ENCODE results near the gene CEP68. TPM values are rescaled to one million over a fixed set of nuclear protein-coding genes. Genes with fewer than 3 reads are reported as not detected.
A peak's percentile ranks its signal among the peaks of the same experiment; 100 is the strongest.
"Not testable (repeated sequence)": the region's sequence is repeated elsewhere in the genome, so short reads cannot be mapped to it uniquely, and the experiment has no call there.

CEP68 gene
- total RNA-seq, 4 donors from 2014 or later, result 18.5 to 27.5 (median 25.3) TPM

DNA sequence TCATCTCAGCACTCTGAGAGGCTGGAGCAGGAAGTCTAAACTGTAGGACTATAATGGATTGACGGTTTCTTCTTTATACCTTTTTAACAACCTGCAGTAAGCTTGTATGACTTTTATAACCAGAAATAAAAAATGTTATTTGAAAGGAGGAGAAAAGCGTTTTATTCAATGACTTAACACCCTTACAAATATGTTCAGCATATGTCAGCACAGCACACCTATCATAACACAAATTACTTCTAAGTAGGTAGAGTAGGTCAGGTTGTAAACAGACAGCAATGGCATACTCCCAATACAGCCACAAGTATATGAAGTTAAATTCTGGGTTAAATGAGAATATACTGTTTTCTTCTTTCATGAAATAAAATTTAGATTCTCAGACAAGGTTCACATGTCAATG is 57.6 kb downstream of the CEP68 start:
- intact Hi-C loops (cut with DNase I; ENCODE audit: low total_unique reads), result no loop called here
- no peak for DNase-seq (ENCODE audit: low spot score in 2 of 2)
- WGBS, 2 donors, result 65 to 68% methylated on average over 2 of the region's 2 CpGs
- TF ChIP-seq POLR2A (IDR thresholded peaks at IDR 0.05), result no peak
- no peak for TF ChIP-seq CTCF (IDR thresholded peaks at IDR 0.05)
- H3K4me3 ChIP-seq (ENCODE audit: low read depth, poor library complexity, severe bottlenecking), result no peak overlapping the region

GRCh38 chr2:65114921-65115320 is 58.7 kb downstream of the CEP68 start:
- intact Hi-C loops (cut with DNase I; ENCODE audit: low total_unique reads), result no loop called here
- DNase-seq (ENCODE audit: low spot score in 2 of 2), result no peak
- TF ChIP-seq CTCF (IDR thresholded peaks at IDR 0.05) (no peak), POLR2A (IDR thresholded peaks at IDR 0.05) (no peak)
- no peak overlapping the region for H3K4me3 ChIP-seq (ENCODE audit: low read depth, poor library complexity, severe bottlenecking)

GRCh38 chr2:65116645-65117044 is 60.4 kb downstream of the CEP68 start:
- H3K4me3 ChIP-seq (ENCODE audit: low read depth, poor library complexity, severe bottlenecking), result no peak overlapping the region
- DNase-seq (ENCODE audit: low spot score in 2 of 2), result no peak
- TF ChIP-seq CTCF (IDR thresholded peaks at IDR 0.05) (no peak), POLR2A (IDR thresholded peaks at IDR 0.05) (no peak)
- intact Hi-C loops (cut with DNase I; ENCODE audit: low total_unique reads), result no loop called here

DNA sequence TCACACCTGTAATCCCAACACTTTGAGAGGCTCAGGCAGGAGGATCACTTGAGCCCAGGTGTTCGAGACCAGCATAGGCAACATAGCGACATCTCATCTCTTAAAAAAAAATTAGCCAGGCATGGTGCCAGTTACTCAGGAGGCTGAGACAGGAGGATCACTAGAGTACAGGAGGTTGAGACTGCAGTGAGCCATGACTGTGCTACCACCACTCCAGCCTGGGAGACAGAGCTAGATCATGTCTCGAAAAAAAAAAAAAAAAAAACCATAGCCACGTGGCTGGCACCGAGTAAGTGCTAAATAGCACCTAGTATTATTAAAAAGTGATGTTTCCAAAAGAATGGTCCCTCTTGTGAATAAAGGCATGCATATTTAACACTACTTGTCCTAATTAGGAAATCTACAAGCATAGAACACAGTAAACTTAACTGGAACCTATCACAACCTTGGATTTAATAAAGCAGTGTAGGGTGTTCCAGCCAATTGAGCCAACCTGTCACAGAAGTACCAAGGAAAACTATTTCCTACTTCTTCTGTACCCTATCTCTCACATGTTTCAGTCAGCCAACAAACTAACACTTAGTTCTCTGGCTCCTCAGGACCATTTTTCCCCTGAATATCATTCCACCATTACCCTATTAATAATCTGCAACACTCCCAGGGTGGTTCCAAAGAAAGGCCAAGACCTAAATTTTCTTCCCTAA is 64.9 kb downstream of the CEP68 start:
- TF ChIP-seq CTCF (IDR thresholded peaks at IDR 0.05) (no peak), POLR2A (IDR thresholded peaks at IDR 0.05) (no peak)
- intact Hi-C loops (cut with DNase I; ENCODE audit: low total_unique reads), result no loop called here
- no peak for DNase-seq (ENCODE audit: low spot score in 2 of 2)
- no peak overlapping the region for H3K4me3 ChIP-seq (ENCODE audit: low read depth, poor library complexity, severe bottlenecking)
- 73 to 76% methylated on average over 5 of the region's 5 CpGs for WGBS, 2 donors

DNA sequence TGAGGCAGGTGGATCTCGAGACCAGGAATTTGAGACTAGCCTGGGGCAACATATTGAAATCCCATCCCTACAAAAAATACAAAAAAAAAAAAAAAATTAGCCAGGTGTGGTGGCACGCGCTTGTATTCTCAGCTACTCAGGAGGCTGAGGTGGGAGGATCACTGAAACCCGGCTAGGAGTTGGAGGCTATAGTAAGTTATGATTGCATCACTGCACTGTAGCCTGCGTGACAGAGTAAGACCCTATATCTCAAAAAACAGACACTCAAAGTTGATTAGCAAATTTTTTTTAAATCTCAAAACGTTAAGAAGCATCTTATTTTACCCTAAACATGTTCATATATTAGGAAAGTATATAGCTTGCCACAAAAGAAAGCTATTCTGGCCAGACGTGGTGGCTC is 66.1 kb downstream of the CEP68 start:
- TF ChIP-seq CTCF (IDR thresholded peaks at IDR 0.05) (no peak), POLR2A (IDR thresholded peaks at IDR 0.05) (no peak)
- 80 to 84% methylated on average over 7 of the region's 7 CpGs for WGBS, 2 donors
- intact Hi-C loops (cut with DNase I; ENCODE audit: low total_unique reads), result no loop called here
- H3K4me3 ChIP-seq (ENCODE audit: low read depth, poor library complexity, severe bottlenecking), result no peak overlapping the region
- no peak for DNase-seq (ENCODE audit: low spot score in 2 of 2)

DNA sequence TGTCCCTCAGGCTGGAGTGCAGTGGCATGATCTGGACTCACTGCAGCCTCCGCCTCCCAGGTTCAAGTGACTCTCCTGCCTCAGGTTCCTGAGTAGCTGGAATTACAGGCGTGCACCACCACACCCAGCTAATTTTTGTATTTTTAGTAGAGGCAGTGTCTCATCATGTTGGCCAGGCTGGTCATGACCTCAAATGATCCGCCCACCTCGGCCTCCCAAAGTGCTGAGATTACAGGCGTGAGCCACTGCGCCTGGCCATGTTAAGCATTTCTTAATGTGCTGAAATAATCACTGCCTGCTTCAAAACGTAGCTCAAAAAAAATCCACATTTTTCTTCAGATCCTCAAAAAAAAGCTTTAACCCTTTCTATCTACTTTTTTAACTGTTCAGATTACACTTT is 69.2 kb downstream of the CEP68 start:
- 45 to 47% methylated on average over 7 of the region's 7 CpGs for WGBS, 2 donors
- H3K4me3 ChIP-seq (ENCODE audit: low read depth, poor library complexity, severe bottlenecking); intact Hi-C loops (cut with DNase I; ENCODE audit: low total_unique reads): not testable (repeated sequence)
- peak; percentile 46 to 87 for DNase-seq (ENCODE audit: low spot score in 2 of 2)
